Neuronal stem cell (in vitro differentiated cells): Measurements from ENCODE around the gene PRDM15.

Experiments
- DNase-seq: peaks from one replicate; pipeline ENCODE4 v3.0.0-alpha.2; 2013; ENCODE audit warnings: low spot score
- H2AFZ ChIP-seq: one replicate; pipeline ENCODE4 v1.6.1; 2013; ENCODE audit warnings: mild to moderate bottlenecking, low read length, inconsistent platforms
- H2AK5ac ChIP-seq: 2 replicates; pipeline ENCODE4 v1.6.1; 2013; ENCODE audit warnings: low read depth, mild to moderate bottlenecking, inconsistent platforms, low read length, moderate library complexity, mixed read lengths
- H2BK120ac ChIP-seq: 2 replicates; pipeline ENCODE4 v1.6.1; 2013; ENCODE audit warnings: low read depth, mild to moderate bottlenecking, inconsistent platforms, low read length, moderate library complexity, mixed read lengths
- H2BK12ac ChIP-seq: one replicate; pipeline ENCODE4 v1.6.1; 2013; ENCODE audit warnings: low read length, inconsistent platforms
- H2BK15ac ChIP-seq: 2 replicates; pipeline ENCODE4 v1.6.1; 2013; ENCODE audit warnings: mild to moderate bottlenecking, low read length, inconsistent platforms, mixed read lengths
- H2BK5ac ChIP-seq: one replicate; pipeline ENCODE4 v1.6.1; 2013; ENCODE audit warnings: inconsistent platforms, mild to moderate bottlenecking, low read length, moderate library complexity
- H3K14ac ChIP-seq: one replicate; pipeline ENCODE4 v1.6.1; 2013; ENCODE audit warnings: low read length, inconsistent platforms
- H3K18ac ChIP-seq: 2 replicates; pipeline ENCODE4 v1.6.1; 2013; ENCODE audit warnings: low read length, inconsistent platforms
- H3K23ac ChIP-seq: 2 replicates; pipeline ENCODE4 v1.6.1; 2013; ENCODE audit warnings: low read depth, mild to moderate bottlenecking, mixed read lengths, low read length, inconsistent platforms; ENCODE audit not compliant: poor library complexity
- H3K27ac ChIP-seq: replicated peaks from 3 replicates; pipeline ENCODE4 v1.5.1; 2013; ENCODE audit warnings: low read length, inconsistent platforms
- H3K27me3 ChIP-seq, 3 experiments: 2 replicates each; pipeline ENCODE4 v1.6.1; 2013; ENCODE audit warnings: low read length in 3 of 3, mild to moderate bottlenecking in 2 of 3, inconsistent platforms in 1 of 3, low read depth in 1 of 3, mixed read lengths in 1 of 3, moderate library complexity in 1 of 3; ENCODE audit not compliant: control insufficient read depth in 3 of 3, insufficient read depth in 3 of 3
- H3K36me3 ChIP-seq, 2 donors: replicated peaks in 1 of 2; 2 replicates each; pipeline ENCODE4 v1.6.1; 2013; ENCODE audit warnings: low read length in 2 of 2; ENCODE audit not compliant: control insufficient read depth in 2 of 2, insufficient read depth in 2 of 2
- H3K4ac ChIP-seq: 2 replicates; pipeline ENCODE4 v1.6.1; 2013; ENCODE audit warnings: inconsistent platforms, mild to moderate bottlenecking, low read length, moderate library complexity
- H3K4me1 ChIP-seq, 2 donors: 1 replicate in 1 of 2; 2 replicates in 1 of 2; pipeline ENCODE4 v1.6.1; 2013; ENCODE audit warnings: low read length in 2 of 2, low read depth in 1 of 2; ENCODE audit not compliant: control insufficient read depth in 2 of 2, insufficient read depth in 1 of 2
- H3K4me2 ChIP-seq: one replicate; pipeline ENCODE4 v1.6.1; 2013; ENCODE audit warnings: mild to moderate bottlenecking, low read length, inconsistent platforms; ENCODE audit not compliant: insufficient read depth, poor library complexity, severe bottlenecking
- H3K4me3 ChIP-seq, 2 donors: 2 replicates each; pipeline ENCODE4 v1.5.1; 2013; ENCODE audit warnings: low read length in 2 of 2, mild to moderate bottlenecking in 2 of 2, inconsistent platforms in 1 of 2, moderate library complexity in 1 of 2
- H3K79me1 ChIP-seq: one replicate; pipeline ENCODE4 v1.6.1; 2013; ENCODE audit warnings: low read depth, mild to moderate bottlenecking, inconsistent platforms, low read length, moderate library complexity
- H3K9ac ChIP-seq: one replicate; pipeline ENCODE4 v1.6.1; 2013; ENCODE audit warnings: mild to moderate bottlenecking, low read depth, low read length, inconsistent platforms; ENCODE audit not compliant: poor library complexity
- H3K9me3 ChIP-seq, 2 donors: replicated peaks in 1 of 2; 2 replicates each; pipeline versions ENCODE3 to v1.6.1; 2013; ENCODE audit warnings: low read length in 2 of 2, mild to moderate bottlenecking in 2 of 2, inconsistent platforms in 1 of 2, low read depth in 1 of 2, mixed read lengths in 1 of 2, moderate library complexity in 1 of 2; ENCODE audit not compliant: control insufficient read depth in 2 of 2, insufficient read depth in 1 of 2
- H4K8ac ChIP-seq: one replicate; pipeline ENCODE4 v1.6.1; 2013; ENCODE audit warnings: low read depth, mild to moderate bottlenecking, inconsistent platforms, low read length, moderate library complexity
- H4K91ac ChIP-seq: one replicate; pipeline ENCODE4 v1.6.1; 2013; ENCODE audit warnings: low read length, low read depth, mild to moderate bottlenecking, inconsistent platforms; ENCODE audit not compliant: poor library complexity
- WGBS, 2 donors: extraction: QIAGEN DNeasy Blood & Tissue Kit; methylation state at CpG; one replicate each; pipeline ENCODE4 v1.1.7; 2013; ENCODE audit warnings: missing lambda C conversion rate in 2 of 2, mixed read lengths in 1 of 2; ENCODE audit not compliant: insufficient read length in 2 of 2, insufficient replicate concordance in 1 of 2; ENCODE audit errors: extremely low coverage in 2 of 2; 5-methylcytosine and 5-hydroxymethylcytosine counted together

The PRDM15 gene

DNA sequence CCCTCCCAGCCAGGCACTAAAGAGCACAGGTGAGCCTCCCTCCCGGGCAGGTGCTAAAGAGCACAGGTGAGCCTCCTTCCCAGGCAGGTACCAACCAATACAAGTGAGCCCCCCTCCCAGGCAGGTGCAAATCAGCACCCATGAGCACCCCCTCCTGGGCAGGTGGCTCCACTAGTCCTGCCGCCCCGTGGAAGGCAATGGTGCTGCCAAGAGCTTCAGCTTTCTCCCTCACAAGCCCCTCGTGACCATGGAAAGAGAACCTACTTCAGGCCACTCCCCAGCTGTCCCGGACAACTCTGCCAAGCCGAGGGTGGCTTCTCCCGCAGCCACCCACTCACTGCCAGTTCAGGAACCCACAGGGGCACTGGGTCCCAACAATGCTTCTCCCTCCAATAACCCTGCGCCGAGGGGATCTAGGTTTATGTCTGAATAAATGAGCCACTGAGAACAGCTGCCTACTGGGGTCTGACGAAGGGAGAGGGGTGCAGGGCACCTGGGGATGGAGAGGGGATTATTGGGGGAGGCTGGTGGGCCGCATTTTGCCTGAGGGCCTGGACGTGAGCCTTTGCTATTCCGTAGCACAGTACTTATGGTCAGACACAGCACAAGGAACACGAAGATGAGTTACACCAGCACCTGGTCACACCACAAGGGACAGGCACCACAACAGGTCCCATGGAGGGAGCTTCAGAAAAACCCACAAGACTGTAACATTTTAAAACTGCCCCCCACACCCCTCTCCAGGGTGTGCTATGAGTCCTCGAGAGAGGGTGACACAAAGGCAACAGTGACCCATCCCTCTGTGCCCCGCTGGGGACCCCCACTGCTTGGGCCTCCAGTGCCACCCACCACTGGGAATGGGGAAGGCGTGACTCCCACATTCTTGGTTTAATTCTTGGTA is 46.3 kb downstream of the PRDM15 start:
- Histone ChIP-seq H3K27me3 (no peaks in the 10 kb centered on the region), H4K8ac (no peak overlapping the region), H2BK12ac (no peak overlapping the region), H3K9me3 (peaks cover 0 to 8% of the 10 kb centered on the region in 2 donors), H2AFZ (no peak overlapping the region), H4K91ac (no peak overlapping the region), H3K14ac (peak overlapping the region; percentile 75), H3K4ac (no peak overlapping the region), H3K4me2 (no peak overlapping the region), H3K9ac (no peak overlapping the region), H3K36me3 (peaks cover 16 to 38% of the 10 kb centered on the region in 2 donors), H3K4me3 (no peak overlapping the region), H3K4me1 (peaks cover 0 to 8% of the 10 kb centered on the region in 2 donors), H2BK120ac (no peak overlapping the region), H3K27ac (no peak overlapping the region), H2AK5ac (no peak overlapping the region), H3K23ac (peak overlapping the region; percentile 81), H3K79me1 (no peaks in the 10 kb centered on the region), H2BK15ac (peak overlapping the region; percentile 33), H2BK5ac (no peak overlapping the region), H3K18ac (no peak overlapping the region)
- WGBS, 2 donors: no CpG with 5 or more reads among the region's 17 CpGs
- DNase-seq: no peak

- no peak for DNase-seq
- H2BK120ac ChIP-seq: no peak overlapping the region
- WGBS, 2 donors: no CpG with 5 or more reads among the region's 17 CpGs
- H3K18ac ChIP-seq: peak overlapping the region; percentile 52
- no peak overlapping the region for H2AK5ac ChIP-seq
- H3K4me2 ChIP-seq: no peak overlapping the region
- no peak overlapping the region for H3K14ac ChIP-seq
- peak overlapping the region; percentile 69 for H2BK12ac ChIP-seq
- H2BK5ac ChIP-seq: no peak overlapping the region
- H3K4ac ChIP-seq: no peak overlapping the region
- peaks cover 14 to 33% of the 10 kb centered on the region in 2 donors for H3K36me3 ChIP-seq
- H4K91ac ChIP-seq: no peak overlapping the region
- H3K27ac ChIP-seq: no peak overlapping the region
- H2AFZ ChIP-seq: no peak overlapping the region
- no peaks in the 10 kb centered on the region for H3K27me3 ChIP-seq
- H2BK15ac ChIP-seq: peak overlapping the region; percentile 33
- H3K9ac ChIP-seq: no peak overlapping the region
- H4K8ac ChIP-seq: no peak overlapping the region
- H3K79me1 ChIP-seq: no peaks in the 10 kb centered on the region
- H3K4me1 ChIP-seq: peaks cover 0 to 8% of the 10 kb centered on the region in 2 donors
- no peak overlapping the region for H3K4me3 ChIP-seq
- peak overlapping the region; percentile 81 for H3K23ac ChIP-seq
- peaks cover 0 to 8% of the 10 kb centered on the region in 2 donors for H3K9me3 ChIP-seq
Measured at GRCh38 chr21:41831866-41832595, 47.1 kb downstream of the PRDM15 start.

DNA sequence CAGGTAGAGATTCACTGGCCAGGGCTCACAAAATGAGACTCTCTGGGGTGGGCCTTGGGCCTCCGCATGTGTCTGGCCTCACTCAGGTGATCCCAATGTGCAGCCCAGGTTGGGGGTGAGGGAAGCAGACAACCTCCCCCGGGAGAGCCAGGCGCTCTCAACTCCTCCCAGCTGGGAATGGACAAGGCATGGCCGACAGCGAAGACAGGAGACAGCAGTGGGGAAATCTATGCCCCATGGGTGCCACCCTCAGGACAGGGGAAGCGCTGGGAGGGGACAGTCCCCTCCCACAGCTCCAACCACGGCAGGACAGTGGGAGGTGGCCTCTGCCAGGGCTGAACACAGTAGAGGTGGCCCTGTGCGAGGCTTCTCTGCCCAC is 47.7 kb downstream of the PRDM15 start:
- peak overlapping the region; percentile 52 for H3K18ac ChIP-seq
- no peak overlapping the region for H3K4me3 ChIP-seq
- H2BK15ac ChIP-seq: no peak overlapping the region
- H3K9ac ChIP-seq: no peak overlapping the region
- H3K23ac ChIP-seq: peak overlapping the region; percentile 62
- no peak overlapping the region for H2BK12ac ChIP-seq
- H3K4me2 ChIP-seq: no peak overlapping the region
- H2BK5ac ChIP-seq: no peak overlapping the region
- no CpG with 5 or more reads among the region's 8 CpGs for WGBS, 2 donors
- no peaks in the 10 kb centered on the region for H3K27me3 ChIP-seq
- no peak overlapping the region for H3K27ac ChIP-seq
- no peaks in the 10 kb centered on the region for H3K79me1 ChIP-seq
- no peak overlapping the region for H4K91ac ChIP-seq
- H4K8ac ChIP-seq: no peak overlapping the region
- H2AFZ ChIP-seq: no peak overlapping the region
- H3K4ac ChIP-seq: no peak overlapping the region
- peak overlapping the region; percentile 40 for H2AK5ac ChIP-seq
- peaks cover 0 to 8% of the 10 kb centered on the region in 2 donors for H3K4me1 ChIP-seq
- H2BK120ac ChIP-seq: no peak overlapping the region
- DNase-seq: no peak
- H3K14ac ChIP-seq: no peak overlapping the region
- H3K36me3 ChIP-seq: peaks cover 14 to 28% of the 10 kb centered on the region in 2 donors
- H3K9me3 ChIP-seq: peaks cover 0 to 8% of the 10 kb centered on the region in 2 donors
